GM18519 (cell line): Measurements from ENCODE around the gene IQCE.

ENCODE experiments used
- ATAC-seq: cut with Tn5 transposase; IDR thresholded peaks from one replicate; pipeline ENCODE4 v1.9.1; 2021; ENCODE audit warnings: mild to moderate bottlenecking, moderate library complexity; ENCODE audit not compliant: unreplicated experiment, low FRiP score

The IQCE gene

GRCh38 chr7:2613098-2613930, 54.5 kb downstream of the IQCE start:
- no peak for ATAC-seq

DNA sequence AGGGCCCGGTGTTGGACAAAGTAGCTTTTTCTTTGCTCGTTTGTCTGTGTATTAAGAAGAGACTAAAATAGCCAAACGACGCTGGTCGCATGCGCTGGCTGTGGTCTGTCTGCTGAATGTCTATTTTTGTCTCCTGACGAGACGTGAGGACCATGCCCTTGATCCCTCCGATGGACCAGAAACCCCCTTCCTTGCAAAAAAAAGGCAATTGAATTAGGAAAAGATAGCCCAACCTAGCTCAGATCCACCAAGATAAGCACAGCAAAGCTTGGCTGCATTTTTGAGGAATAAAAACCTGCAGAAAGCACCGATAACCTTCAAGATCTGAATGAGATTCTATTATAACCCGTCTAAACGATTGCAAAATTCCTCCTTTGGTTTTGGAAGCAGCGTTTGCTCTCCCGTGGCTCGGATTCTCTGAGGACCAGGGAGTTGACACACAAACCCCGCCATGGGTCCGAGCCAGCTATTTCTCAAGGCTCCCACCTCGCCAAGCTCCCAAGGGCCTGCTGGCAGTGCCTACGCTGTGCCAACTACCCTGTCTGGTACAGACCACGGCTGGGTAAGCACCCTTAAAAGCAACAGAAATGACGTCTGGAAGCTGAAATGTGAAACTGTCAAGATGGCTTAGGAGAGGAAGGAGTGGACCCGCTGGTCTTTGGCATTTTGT, 55.3 kb downstream of the IQCE start:
- no peak for ATAC-seq

DNA sequence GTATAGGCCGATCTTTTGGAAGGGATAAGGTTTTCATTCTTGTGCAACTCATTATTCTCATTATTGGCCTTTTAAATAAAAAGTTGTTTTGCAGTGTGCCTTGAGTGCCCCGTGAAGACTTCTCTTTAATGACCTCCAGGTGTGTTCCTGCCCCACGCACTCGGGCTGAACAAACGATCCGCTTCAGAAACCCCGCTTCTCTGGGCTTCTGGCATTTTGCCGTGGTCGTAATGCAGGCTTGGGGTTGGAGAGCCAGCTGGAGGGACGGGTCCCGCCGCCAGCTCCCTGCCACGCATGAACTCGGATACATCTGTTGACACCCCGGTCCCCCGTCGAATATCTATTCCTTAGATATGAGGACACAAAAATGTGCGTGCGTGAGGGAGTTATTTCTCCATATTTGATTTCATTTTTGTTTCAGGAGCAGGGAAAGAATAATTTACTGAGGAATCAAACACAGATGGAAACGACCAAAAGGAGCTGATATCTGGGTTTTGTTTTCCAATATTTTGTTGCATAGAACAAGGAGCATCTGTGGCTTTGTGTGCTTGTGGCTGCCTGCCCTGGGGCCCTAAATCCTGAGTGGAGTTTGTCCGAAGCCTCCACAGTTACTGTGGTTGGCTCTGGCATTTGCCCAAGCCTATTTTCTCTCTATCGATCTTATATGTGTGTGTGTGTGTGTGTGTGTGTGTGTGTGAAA, 56.0 kb downstream of the IQCE start:
- no peak for ATAC-seq

DNA sequence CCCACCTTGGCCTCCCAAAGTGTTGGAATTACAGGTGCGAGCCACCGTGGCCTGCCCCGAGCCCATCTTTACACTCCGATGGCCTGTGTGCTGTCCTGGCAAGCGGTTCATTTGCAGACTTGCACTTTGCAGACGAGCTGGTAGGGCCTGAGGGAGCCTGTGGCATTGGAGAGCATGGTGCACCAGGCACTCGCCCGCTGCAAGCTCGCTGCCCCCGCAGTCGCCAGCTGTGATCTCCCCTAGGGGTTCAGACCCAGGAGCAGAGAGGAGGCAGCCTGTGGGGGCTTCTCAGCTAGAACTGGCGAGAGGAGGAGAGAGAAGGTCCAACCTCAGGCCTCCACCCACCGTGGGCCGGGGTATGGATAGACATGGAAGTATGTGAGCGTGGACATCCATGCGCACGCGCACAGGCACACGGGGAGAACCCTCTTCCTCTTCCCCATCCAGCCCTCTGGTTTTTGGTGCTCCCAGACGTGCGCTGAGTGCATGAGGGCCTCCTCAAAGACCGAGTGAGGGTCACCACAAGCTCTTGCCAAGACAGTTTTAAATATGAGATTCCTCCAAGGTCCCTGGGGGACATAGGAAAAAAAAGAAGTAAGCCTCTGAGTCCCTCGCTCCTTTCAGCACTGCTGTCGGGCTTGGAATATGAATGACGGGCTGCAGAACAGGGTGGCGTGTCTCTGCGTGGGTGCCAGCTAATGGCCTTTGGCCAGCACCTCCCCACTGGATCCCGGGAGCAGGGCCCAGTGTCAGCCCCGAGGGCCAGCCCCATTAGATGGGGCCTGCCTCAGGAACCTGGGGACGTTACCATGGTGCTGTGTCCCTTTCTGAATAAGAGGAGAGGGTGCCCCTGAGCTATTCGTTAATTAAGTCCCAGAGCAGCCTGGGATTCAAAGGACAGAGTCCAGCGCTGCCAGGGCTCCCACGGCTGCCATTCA, 57.9 kb downstream of the IQCE start:
- ATAC-seq: no peak

DNA sequence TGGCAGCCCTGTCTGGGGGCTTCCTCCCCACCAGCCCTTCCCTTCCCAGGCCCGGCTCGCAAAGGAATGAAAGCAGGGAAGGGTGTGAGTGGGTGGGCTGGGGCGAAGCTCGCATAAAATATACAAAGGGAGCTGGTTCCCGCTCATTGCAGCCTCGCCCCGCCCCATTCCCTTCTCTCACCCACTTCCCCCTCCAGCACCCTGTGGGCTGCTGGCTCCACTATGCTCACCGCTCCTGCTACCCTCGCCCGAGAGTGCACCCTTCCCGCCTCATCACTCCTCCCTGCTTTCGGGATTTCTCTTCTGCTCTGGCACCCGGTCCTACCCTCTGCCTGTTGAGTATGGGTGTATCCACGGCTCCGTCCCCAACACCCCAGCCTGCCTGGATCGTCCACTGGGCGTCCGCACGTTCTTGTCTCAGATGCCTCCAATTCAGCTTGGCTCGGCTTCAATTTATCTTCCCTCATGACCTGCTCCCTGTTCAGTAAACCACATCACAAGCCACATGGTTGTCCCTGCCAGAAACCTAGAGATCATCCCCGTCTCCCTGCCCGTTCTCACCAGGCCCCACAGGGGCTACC, 58.6 kb downstream of the IQCE start:
- ATAC-seq: no peak

- ATAC-seq: no peak
Observed at GRCh38 chr7:2619116-2619515, 60.3 kb downstream of the IQCE start.

DNA sequence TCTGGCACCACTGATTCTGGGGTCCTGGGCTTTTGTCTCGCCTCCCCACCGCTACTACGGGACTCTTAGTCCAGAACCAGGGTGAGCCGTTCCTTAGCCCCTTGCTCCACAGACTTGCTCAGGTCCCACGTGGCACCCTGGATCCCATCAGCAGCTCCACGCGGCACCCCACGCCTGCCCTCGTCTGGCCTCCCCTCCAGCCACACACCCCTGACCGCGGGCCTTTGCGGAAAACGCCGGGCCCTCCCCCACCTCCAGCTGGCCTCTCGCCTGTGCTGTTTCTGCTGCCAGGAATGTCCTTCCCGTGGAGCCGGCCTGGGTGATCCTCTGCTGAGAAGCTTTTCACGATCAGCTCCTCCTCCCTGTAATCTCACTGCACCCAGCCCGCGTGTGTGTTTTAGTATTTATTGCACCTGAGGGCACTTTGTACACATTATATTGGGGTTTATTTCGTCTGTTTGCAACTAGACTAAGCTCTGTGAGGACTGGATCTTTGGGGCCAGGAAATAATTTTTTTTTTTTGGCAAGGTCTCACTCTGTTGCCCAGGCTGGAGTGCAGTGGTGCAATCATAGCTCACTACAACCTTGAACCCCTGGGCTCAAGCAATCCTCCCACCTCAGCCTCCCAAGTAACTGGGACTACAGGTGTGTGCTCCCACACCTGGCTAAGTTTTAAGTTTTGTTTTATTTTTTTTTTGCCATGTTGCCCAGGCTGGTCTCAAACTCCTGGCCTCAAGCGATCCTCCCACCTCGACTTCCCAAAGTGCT, 62.5 kb downstream of the IQCE start:
- ATAC-seq: no peak

GRCh38 chr7:2621948-2622640, 63.3 kb downstream of the IQCE start:
- no peak for ATAC-seq

GRCh38 chr7:2622869-2623697, 64.3 kb downstream of the IQCE start:
- ATAC-seq: no peak

- no peak for ATAC-seq
Observed at GRCh38 chr7:2623698-2624014, 64.9 kb downstream of the IQCE start.

GRCh38 chr7:2624293-2624886, 65.6 kb downstream of the IQCE start:
- no peak for ATAC-seq

- no peak for ATAC-seq
Observed at GRCh38 chr7:2626498-2627117, 67.8 kb downstream of the IQCE start.

DNA sequence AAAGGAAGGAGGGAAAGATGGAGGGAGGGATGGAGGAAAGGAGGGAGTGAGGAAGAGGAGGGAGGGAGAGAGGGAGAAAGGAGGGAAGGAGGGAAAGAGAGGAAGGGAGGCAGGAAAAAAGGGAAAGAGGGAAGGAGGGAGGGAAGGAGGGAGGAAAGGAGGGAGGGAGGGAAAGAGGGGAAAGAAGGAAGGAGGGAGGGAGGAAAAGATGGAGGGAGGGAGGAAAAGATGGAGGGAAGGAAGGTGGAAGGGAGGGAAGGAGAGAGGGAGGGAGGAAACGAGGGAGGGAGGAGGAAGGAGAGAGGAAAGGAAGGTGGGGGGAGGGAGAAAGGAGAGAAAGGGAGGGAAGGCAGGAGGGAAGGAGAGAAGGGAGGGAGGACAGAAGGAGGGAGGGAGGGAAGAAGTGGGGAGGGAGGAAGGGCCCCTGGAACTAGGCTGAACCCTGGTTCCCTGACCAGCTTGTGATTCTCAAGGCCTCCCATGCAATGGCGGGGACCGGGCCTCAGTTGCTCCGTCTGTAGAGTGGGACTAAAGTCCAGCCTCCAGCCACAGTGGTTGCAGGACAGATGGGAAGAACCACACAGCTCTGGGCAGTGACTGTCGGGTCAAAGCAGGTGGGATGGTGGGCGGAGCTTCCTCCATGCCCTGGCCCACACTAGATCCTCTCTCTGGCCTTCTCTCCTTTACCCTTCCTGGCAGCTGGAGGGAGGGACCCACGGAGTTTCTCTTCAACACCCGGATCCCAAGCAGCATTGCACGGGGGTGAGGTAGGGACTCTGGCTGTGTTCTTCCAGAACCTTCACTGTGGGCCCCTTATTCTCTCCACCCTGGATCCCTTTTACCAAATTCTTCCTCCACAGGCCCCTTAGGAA, 68.7 kb downstream of the IQCE start:
- no peak for ATAC-seq

DNA sequence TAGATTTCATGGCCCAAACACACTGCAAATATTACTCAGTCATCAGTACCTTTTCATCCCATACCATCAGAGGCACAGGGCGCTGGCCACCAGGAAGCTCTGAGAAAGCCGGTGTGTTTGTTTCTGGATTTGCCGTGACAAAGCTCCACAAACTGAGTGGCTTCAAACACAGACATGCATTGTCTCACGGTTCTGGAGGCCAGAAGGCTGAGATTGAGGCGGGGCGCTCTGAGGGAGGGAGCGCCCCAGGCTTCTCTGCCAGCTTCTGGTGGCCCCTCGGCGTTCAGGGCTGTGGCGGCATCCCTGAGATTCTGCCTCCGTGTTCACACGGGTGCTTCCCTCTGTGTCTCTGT, 69.3 kb downstream of the IQCE start:
- no peak for ATAC-seq

DNA sequence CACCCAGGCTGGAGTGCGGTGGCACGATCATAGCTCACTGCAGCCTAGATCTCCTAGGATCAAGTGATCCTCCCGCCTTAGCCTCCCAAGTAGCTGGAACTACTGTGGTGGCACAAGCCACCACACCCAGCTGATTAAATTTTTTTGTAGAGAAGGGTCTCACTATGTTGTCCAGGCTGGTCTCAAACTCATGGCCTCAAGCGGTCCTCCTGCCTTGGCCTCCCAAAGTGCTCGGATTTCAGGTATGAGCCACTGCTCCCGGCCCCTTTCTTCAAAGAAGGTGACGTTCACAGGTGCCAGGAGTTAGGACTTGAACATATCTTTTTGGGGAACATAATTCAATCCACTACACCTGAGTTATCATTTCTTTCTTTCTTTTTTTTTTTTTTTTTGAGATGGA, 70.1 kb downstream of the IQCE start:
- ATAC-seq: no peak
